IPS-18a (cell line): ENCODE results near the gene PTK7.

Experiments
- H3K27ac ChIP-seq: one replicate; pipeline ENCODE4 v1.5.1; 2013; ENCODE audit warnings: low read length
- H3K27me3 ChIP-seq: one replicate; pipeline ENCODE4 v1.6.1; 2013; ENCODE audit warnings: mild to moderate bottlenecking, low read length; ENCODE audit not compliant: control insufficient read depth, insufficient read depth
- H3K36me3 ChIP-seq: one replicate; pipeline ENCODE4 v1.6.1; 2013; ENCODE audit warnings: low read depth, low read length; ENCODE audit not compliant: control insufficient read depth
- H3K4me1 ChIP-seq: one replicate; pipeline ENCODE4 v1.6.1; 2013; ENCODE audit warnings: low read depth, low read length; ENCODE audit not compliant: control insufficient read depth
- H3K4me3 ChIP-seq: one replicate; pipeline ENCODE4 v1.5.1; 2013; ENCODE audit warnings: low read length
- H3K9ac ChIP-seq: one replicate; pipeline ENCODE4 v1.6.1; 2013; ENCODE audit warnings: mild to moderate bottlenecking, low read length, moderate library complexity
- H3K9me3 ChIP-seq: one replicate; pipeline ENCODE4 v1.6.1; 2013; ENCODE audit warnings: low read depth, low read length; ENCODE audit not compliant: control insufficient read depth

The PTK7 gene

GRCh38 chr6:43089874-43090558, 13.9 kb downstream of the PTK7 start:
- no peaks in the 10 kb centered on the region for H3K36me3 ChIP-seq
- no peaks in the 10 kb centered on the region for H3K9me3 ChIP-seq
- peak overlapping the region; percentile 56 for H3K27ac ChIP-seq
- H3K27me3 ChIP-seq: no peaks in the 10 kb centered on the region
- peaks cover 38% of the 10 kb centered on the region for H3K4me1 ChIP-seq
- H3K4me3 ChIP-seq: peak overlapping the region; percentile 46
- peak overlapping the region; percentile 31 for H3K9ac ChIP-seq

GRCh38 chr6:43090559-43090956, 14.4 kb downstream of the PTK7 start:
- no peaks in the 10 kb centered on the region for H3K36me3 ChIP-seq
- H3K27me3 ChIP-seq: no peaks in the 10 kb centered on the region
- peaks cover 39% of the 10 kb centered on the region for H3K4me1 ChIP-seq
- H3K27ac ChIP-seq: peak overlapping the region; percentile 56
- peak overlapping the region; percentile 46 for H3K4me3 ChIP-seq
- H3K9me3 ChIP-seq: no peaks in the 10 kb centered on the region
- H3K9ac ChIP-seq: peak overlapping the region; percentile 31

GRCh38 chr6:43091020-43091419, 14.9 kb downstream of the PTK7 start:
- peak overlapping the region; percentile 56 for H3K27ac ChIP-seq
- H3K27me3 ChIP-seq: no peaks in the 10 kb centered on the region
- H3K4me3 ChIP-seq: peak overlapping the region; percentile 46
- H3K36me3 ChIP-seq: no peaks in the 10 kb centered on the region
- no peaks in the 10 kb centered on the region for H3K9me3 ChIP-seq
- H3K4me1 ChIP-seq: peaks cover 43% of the 10 kb centered on the region
- no peak overlapping the region for H3K9ac ChIP-seq

- Histone ChIP-seq H3K9me3 (no peaks in the 10 kb centered on the region), H3K27ac (no peak overlapping the region), H3K9ac (no peak overlapping the region), H3K27me3 (no peaks in the 10 kb centered on the region), H3K36me3 (no peaks in the 10 kb centered on the region), H3K4me3 (no peak overlapping the region), H3K4me1 (peaks cover 48% of the 10 kb centered on the region)
These were observed 15.4 kb downstream of the PTK7 start for GRCh38 chr6:43091436-43091991.

- Histone ChIP-seq H3K36me3 (no peaks in the 10 kb centered on the region), H3K9ac (no peak overlapping the region), H3K27ac (no peak overlapping the region), H3K27me3 (no peaks in the 10 kb centered on the region), H3K4me1 (peaks cover 56% of the 10 kb centered on the region), H3K4me3 (no peak overlapping the region), H3K9me3 (no peaks in the 10 kb centered on the region)
These were observed 16.5 kb downstream of the PTK7 start for GRCh38 chr6:43092635-43093034.

GRCh38 chr6:43093436-43094289, 17.5 kb downstream of the PTK7 start:
- Histone ChIP-seq H3K9ac (no peak overlapping the region), H3K4me3 (no peak overlapping the region), H3K9me3 (no peaks in the 10 kb centered on the region), H3K27ac (no peak overlapping the region), H3K36me3 (no peaks in the 10 kb centered on the region), H3K4me1 (peaks cover 54% of the 10 kb centered on the region), H3K27me3 (no peaks in the 10 kb centered on the region)

GRCh38 chr6:43095939-43096338, 19.8 kb downstream of the PTK7 start:
- peaks cover 32% of the 10 kb centered on the region for H3K4me1 ChIP-seq
- no peak overlapping the region for H3K27ac ChIP-seq
- no peak overlapping the region for H3K4me3 ChIP-seq
- no peaks in the 10 kb centered on the region for H3K36me3 ChIP-seq
- H3K9ac ChIP-seq: no peak overlapping the region
- H3K9me3 ChIP-seq: no peaks in the 10 kb centered on the region
- no peaks in the 10 kb centered on the region for H3K27me3 ChIP-seq

- no peak overlapping the region for H3K27ac ChIP-seq
- no peak overlapping the region for H3K9ac ChIP-seq
- no peaks in the 10 kb centered on the region for H3K9me3 ChIP-seq
- H3K36me3 ChIP-seq: no peaks in the 10 kb centered on the region
- no peak overlapping the region for H3K4me3 ChIP-seq
- H3K27me3 ChIP-seq: no peaks in the 10 kb centered on the region
- peaks cover 27% of the 10 kb centered on the region for H3K4me1 ChIP-seq
These were observed 20.5 kb downstream of the PTK7 start for GRCh38 chr6:43096451-43097097.

- H3K27ac ChIP-seq: no peak overlapping the region
- H3K9me3 ChIP-seq: no peaks in the 10 kb centered on the region
- no peaks in the 10 kb centered on the region for H3K36me3 ChIP-seq
- no peaks in the 10 kb centered on the region for H3K27me3 ChIP-seq
- H3K4me3 ChIP-seq: no peak overlapping the region
- H3K4me1 ChIP-seq: peaks cover 27% of the 10 kb centered on the region
- no peak overlapping the region for H3K9ac ChIP-seq
These were observed 21.0 kb downstream of the PTK7 start for GRCh38 chr6:43097098-43097489.

- Histone ChIP-seq H3K4me1 (peaks cover 27% of the 10 kb centered on the region), H3K36me3 (no peaks in the 10 kb centered on the region), H3K9me3 (no peaks in the 10 kb centered on the region), H3K4me3 (no peak overlapping the region), H3K9ac (no peak overlapping the region), H3K27ac (no peak overlapping the region), H3K27me3 (no peaks in the 10 kb centered on the region)
These were observed 21.4 kb downstream of the PTK7 start for GRCh38 chr6:43097502-43097901.

- H3K4me3 ChIP-seq: no peak overlapping the region
- no peaks in the 10 kb centered on the region for H3K9me3 ChIP-seq
- no peaks in the 10 kb centered on the region for H3K36me3 ChIP-seq
- H3K27me3 ChIP-seq: no peaks in the 10 kb centered on the region
- H3K4me1 ChIP-seq: peaks cover 25% of the 10 kb centered on the region
- H3K27ac ChIP-seq: no peak overlapping the region
- no peak overlapping the region for H3K9ac ChIP-seq
These were observed 25.4 kb downstream of the PTK7 start for GRCh38 chr6:43101497-43101896.
